ENCODE measurements around the gene HEATR5A. TPM values are rescaled to one million over a fixed set of nuclear protein-coding genes. Genes with fewer than 3 reads are reported as not detected.

Gene HEATR5A
- total and polyA plus RNA-seq, 2 of the 13 experiments (the other 11 are each of a cell fraction or from before 2014, with no cell fraction given) = 36.4 to 105 TPM

DNA sequence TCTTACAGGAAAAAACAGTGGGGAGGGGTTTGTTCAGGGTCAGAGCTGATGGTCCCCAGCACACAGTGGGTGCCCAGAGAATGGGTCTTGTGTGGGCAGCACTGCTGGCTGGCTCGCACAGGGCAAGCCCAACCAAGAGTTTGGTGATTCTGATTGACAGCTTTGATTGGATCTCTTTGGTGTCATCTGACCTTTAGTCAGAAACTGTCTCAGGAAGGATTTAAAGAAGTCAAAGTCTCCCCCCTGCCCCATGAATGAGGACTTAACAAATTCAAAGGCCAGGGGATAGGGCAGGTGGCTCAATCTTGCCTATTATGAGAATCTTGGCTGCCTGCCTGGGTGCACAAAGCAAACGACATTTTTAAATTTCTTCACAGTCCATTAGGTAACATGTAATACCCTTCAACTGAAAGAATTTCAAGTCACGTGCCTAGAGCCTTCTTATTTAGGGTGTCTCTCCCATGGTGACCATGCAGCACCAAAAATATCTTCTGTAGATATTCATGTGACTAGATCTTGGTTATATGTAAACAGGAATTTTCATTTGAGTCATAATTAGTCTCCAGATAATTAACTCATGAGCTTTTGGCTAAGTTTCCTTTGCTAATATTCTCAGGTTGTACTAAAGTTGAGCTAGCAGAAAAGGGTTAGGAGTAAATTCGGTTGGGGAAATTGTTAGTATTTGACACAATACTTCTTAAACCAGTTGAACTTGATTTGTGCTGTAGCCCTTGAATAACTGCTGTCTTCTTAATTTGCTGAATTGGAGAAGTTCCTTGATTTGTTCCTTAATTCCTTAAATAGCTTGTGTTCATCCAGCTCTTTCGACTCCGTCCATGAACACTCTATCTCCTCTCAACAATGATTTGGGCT, 158.3 kb downstream of the HEATR5A start (continued):
- peak; percentile 65 for TF ChIP-seq ZHX1 (CRISPR knock-in tag; IDR thresholded peaks at IDR 0.05; ENCODE audit: low read depth)
- peak; percentile 82; the same call in 1 of the 2 replicates for TF ChIP-seq ZHX2 (IDR thresholded peaks at IDR 0.05; ENCODE audit: low read depth)
- no peak for TF ChIP-seq ZHX2 (CRISPR knock-in tag; IDR thresholded peaks at IDR 0.05; ENCODE audit: borderline replicate concordance)
- TF ChIP-seq SKI (IDR thresholded peaks at IDR 0.05; ENCODE audit: partially characterized antibody) = peak; percentile 15
- TF ChIP-seq, protein P1, sequence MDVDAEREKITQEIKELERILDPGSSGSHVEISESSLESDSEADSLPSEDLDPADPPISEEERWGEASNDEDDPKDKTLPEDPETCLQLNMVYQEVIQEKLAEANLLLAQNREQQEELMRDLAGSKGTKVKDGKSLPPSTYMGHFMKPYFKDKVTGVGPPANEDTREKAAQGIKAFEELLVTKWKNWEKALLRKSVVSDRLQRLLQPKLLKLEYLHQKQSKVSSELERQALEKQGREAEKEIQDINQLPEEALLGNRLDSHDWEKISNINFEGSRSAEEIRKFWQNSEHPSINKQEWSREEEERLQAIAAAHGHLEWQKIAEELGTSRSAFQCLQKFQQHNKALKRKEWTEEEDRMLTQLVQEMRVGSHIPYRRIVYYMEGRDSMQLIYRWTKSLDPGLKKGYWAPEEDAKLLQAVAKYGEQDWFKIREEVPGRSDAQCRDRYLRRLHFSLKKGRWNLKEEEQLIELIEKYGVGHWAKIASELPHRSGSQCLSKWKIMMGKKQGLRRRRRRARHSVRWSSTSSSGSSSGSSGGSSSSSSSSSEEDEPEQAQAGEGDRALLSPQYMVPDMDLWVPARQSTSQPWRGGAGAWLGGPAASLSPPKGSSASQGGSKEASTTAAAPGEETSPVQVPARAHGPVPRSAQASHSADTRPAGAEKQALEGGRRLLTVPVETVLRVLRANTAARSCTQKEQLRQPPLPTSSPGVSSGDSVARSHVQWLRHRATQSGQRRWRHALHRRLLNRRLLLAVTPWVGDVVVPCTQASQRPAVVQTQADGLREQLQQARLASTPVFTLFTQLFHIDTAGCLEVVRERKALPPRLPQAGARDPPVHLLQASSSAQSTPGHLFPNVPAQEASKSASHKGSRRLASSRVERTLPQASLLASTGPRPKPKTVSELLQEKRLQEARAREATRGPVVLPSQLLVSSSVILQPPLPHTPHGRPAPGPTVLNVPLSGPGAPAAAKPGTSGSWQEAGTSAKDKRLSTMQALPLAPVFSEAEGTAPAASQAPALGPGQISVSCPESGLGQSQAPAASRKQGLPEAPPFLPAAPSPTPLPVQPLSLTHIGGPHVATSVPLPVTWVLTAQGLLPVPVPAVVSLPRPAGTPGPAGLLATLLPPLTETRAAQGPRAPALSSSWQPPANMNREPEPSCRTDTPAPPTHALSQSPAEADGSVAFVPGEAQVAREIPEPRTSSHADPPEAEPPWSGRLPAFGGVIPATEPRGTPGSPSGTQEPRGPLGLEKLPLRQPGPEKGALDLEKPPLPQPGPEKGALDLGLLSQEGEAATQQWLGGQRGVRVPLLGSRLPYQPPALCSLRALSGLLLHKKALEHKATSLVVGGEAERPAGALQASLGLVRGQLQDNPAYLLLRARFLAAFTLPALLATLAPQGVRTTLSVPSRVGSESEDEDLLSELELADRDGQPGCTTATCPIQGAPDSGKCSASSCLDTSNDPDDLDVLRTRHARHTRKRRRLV (CRISPR knock-in tag; IDR thresholded peaks at IDR 0.05) = no peak
- TF ChIP-seq, protein P2, sequence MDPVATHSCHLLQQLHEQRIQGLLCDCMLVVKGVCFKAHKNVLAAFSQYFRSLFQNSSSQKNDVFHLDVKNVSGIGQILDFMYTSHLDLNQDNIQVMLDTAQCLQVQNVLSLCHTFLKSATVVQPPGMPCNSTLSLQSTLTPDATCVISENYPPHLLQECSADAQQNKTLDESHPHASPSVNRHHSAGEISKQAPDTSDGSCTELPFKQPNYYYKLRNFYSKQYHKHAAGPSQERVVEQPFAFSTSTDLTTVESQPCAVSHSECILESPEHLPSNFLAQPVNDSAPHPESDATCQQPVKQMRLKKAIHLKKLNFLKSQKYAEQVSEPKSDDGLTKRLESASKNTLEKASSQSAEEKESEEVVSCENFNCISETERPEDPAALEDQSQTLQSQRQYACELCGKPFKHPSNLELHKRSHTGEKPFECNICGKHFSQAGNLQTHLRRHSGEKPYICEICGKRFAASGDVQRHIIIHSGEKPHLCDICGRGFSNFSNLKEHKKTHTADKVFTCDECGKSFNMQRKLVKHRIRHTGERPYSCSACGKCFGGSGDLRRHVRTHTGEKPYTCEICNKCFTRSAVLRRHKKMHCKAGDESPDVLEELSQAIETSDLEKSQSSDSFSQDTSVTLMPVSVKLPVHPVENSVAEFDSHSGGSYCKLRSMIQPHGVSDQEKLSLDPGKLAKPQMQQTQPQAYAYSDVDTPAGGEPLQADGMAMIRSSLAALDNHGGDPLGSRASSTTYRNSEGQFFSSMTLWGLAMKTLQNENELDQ (CRISPR knock-in tag; IDR thresholded peaks at IDR 0.05; ENCODE audit: borderline replicate concordance) = no peak
- peak; percentile 83 for TF ChIP-seq MED1 (CRISPR knock-in tag; IDR thresholded peaks at IDR 0.05)
- peak; percentile 89; the same call in 1 of the 2 replicates for TF ChIP-seq ZNF264 (CRISPR knock-in tag; IDR thresholded peaks at IDR 0.05)
- no peak for TF ChIP-seq ARNT (IDR thresholded peaks at IDR 0.05)
- TF ChIP-seq ELF1 (CRISPR knock-in tag; IDR thresholded peaks at IDR 0.05) = peak; percentile 31; the same call in 1 of the 2 replicates
- no peak for TF ChIP-seq ZNF530 (CRISPR knock-in tag; IDR thresholded peaks at IDR 0.05; ENCODE audit: low read depth)
- peak; percentile 62; the same call in 1 of the 2 replicates for TF ChIP-seq SNAPC2 (CRISPR knock-in tag; IDR thresholded peaks at IDR 0.05)
